Suppressor macrophage treated with lipopolysaccharide for 1 hour (primary cell): ENCODE results near the gene DNAL1.

Experiments used
- DNase-seq, 3 donors: peaks; one replicate each; pipeline ENCODE4 v3.0.0-alpha.2; 2020 to 2022

DNAL1 gene

DNA sequence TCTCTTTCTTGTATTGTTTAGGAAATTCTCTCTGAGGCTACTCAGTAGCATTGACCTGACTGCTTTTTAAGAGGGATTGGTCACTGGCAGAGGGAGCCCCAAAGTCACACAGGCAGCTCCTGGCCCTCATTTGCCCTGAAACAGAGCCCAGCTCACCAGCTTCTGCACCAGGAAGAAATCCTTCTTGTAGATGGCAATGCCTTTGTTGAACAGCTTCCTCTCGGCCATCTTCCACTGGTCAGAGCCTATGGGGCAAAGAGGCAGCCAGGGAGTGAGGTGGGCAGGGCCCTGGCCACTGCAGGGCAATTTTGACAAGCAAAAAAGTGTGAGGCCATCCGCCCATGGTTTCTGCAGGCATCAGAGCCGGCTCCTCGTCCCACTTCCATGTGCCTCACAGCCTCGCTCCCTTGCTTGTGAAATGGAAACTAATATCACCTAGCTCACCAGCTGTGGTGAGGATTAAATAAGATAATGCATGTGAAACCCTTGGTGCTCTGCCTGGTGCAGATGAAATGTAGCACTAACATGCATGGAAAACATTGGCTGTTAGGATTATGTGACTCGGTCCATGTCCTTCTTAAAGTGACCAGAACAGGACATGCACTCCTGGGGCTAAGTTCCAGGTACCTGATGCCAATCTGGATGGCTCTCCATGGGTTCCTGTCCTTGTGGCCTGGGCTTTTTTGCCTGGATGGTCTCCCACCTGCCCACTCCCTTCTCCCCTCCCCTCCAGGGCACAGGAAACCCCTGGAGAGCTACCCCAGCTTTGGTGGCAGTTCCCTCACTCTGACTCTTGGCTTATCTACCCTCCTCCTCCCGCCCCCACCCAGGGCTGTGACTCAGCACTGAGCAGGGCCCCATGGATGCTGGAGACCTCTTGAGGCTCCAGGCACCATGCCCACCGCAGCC lies 80.6 kb downstream of the DNAL1 start:
- peak; percentile 41 to 70 (median 47) for DNase-seq

GRCh38 chr14:73726025-73726961 lies 81.5 kb downstream of the DNAL1 start:
- DNase-seq, result no peak

GRCh38 chr14:73727166-73727565 lies 82.4 kb downstream of the DNAL1 start:
- no peak for DNase-seq

GRCh38 chr14:73728717-73729330 lies 84.0 kb downstream of the DNAL1 start:
- peak; percentile 94 to 97 (median 97) for DNase-seq

GRCh38 chr14:73729556-73730265 lies 84.9 kb downstream of the DNAL1 start:
- DNase-seq, result no peak

DNA sequence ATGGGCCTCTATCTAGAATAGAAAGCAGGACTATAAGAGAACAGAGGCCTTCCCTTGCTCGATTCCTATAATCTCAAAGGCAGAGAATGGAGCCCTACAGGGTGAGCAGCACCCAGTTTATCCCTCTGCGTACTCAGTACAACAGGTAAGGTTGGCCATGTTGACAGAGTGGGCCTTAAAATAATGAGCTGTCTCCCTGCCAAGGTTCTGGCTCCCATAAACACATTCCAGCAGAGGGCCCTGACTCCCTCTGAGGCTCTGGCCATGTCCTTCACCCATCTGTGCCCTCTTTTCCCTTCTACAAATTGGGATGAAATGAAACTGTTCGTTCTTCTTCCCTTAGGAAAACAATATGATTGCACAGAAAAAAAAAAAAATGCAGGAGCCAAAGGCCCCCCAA lies 86.3 kb downstream of the DNAL1 start:
- DNase-seq, result no peak

DNA sequence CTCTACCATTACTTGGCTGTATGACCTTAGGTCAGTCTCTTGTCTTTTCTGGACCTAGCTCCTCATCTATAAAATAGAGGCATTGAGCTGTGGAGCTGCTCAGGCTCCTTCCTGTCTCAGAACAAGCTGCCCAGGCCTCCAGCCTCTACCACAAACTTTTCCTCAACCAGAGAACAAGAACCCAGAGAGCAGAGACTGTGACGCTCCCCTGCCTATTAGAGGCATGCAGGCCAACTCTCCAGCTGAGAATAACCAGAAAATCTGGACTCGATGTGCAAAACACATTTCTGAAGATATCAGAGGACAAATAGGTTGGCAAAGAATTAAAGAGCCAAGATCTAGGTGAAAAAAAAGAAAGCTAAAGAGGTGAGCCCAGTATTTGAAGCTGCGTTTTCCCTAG lies 87.2 kb downstream of the DNAL1 start:
- DNase-seq, result no peak

DNA sequence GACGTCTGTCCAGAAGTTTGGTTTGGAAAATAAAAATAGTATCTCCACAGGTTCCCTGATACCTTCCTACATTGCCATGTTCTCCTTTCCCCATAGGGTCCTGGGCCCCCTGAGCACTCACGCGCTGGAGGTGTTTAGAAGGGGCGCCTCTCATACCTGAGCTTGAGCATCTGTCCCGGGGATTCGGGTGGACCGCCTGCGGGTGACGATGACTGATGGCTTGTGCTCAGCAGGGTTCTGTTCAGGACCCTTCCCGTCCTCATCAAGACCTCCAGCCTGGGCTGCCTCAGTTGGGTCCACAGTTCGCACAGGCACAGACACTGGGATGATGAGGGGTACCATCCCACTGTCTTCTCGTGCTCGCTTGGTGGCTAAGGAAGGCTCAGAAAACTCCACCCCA lies 92.1 kb downstream of the DNAL1 start:
- DNase-seq, result no peak

DNA sequence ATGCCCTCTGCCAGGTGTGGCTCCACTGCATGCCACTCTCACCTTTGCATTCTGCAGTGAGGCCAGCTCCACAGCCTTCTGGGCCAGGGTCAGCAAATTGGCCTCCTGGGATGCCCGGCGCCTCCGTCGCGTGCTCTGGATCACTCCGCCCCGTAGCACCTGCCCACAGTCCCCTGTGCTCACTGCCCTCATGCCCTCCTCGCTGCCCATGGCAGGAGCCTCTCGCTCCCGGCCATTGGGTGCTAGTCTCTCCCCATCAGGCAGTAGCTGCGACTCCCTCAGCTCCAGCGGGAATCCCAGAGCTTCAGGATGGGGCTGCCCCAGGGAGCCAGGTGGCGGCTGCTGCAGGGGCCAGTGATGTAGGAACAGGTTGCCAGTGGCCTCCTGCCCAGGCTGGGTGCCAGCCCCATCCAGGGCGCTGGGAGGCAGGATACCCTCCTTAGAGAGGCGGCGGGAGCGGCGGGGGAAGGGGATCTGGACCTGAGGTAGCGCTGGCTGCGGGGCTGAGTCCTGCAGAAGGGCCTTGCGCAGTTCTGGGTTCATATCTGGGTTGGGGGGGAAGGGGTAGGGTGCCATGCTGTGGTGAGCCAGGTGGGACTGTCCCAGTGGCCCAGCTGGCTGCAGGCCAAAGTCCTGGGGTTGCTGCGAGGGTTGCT lies 93.9 kb downstream of the DNAL1 start:
- DNase-seq, result no peak

DNA sequence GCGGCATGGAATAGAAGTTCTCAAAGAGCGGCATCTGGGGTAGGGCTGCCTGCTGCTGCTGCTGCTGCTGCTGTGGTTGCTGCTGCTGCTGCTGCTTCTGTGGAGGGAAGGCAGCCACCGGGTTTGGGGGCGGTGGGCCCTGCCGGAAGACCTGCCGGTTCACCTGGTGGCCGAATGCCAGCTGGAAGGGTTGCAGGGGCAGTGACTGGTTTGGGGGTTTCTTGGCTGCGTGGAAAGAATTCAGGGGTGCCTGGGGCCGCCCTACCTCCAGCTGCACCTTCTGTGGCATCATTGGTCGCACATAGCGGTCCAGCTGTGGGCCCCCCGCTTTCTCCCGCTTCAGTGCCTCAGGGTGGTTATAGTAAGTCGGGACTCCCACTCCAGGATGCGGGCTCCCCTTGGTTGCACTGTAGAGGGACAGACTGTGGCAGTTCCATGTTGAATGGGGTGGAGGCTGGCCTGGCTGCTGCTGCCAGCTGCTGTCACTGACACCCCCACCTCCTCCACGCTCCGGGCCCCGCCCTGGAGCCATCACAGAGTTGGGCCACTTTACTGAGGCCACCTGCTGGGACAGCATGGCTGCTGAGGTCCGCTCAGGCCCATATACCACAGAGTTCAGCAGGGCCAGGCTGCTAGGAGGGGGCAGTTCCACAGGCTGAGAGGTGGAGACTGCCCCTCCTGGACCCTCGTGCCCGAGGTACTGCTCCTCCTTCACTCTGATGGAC lies 94.5 kb downstream of the DNAL1 start:
- DNase-seq, result no peak

DNA sequence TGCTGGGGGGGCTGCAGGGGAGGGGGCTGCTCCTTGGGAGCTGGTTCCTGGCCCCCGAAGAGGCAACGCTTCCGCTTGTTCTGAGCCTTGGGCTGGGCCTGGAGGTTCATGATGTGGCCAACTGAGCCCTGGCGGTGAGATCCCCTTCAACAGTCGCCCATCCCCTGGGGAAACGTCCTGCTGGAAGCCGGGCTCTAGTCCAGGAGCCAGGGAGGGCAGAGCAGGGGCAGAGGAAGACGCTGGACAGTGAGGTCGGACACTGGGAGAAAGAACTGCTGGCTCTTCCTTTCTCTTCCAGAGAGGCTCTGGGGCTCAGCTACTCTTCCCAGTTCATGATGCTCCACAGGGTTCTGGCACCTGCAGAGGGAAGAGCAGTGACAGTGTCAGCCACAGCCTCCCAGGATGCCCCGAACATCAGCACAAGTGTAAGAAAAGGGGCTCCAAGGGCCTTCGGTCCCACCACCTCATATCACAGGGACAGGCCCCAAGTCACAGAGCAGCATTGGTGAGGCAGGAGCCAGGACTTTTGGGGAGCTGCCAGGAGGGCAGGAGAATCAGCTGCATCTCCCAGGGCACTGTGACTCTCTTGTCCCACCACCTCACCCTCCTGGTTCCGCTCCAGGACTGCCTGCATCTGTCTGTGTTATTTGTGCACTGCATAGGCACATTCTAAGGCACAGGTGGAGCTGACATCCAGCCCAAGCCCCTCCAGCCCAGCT lies 95.3 kb downstream of the DNAL1 start:
- no peak for DNase-seq

DNA sequence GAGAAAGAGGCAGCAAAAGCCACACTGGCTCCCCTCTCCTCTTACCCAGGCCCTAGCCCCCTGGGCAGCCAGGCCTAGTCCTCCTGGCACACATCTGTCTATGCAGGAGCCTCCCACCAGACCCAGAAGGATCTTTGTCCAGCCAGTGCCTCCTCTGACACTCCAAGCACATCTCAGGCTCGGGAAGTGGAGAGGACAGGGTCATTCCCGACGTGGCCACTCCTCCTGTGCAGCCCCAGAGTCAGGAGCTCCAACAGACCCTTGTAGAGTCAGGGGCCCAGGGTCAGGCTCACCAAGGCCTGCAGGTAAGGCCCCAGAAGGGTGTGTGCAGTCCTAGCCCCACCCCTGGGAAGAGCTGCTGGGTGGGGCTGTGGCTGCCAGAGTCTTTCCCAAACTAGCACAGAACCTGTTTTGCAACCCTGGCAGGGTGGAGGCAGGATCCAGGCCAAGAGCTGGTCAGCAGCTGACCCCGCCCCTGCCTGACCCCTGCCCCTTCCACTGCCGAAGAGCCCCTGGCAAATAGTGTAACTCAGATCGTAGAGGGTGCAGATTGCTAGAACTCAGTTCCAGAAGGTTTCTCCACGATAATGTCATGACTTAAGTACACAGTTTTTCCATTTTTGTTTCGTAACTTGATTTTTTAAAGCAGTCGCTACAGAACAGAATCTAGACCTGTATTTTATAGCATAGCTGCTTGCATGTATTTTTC lies 96.0 kb downstream of the DNAL1 start:
- DNase-seq, result peak in 1 of 3 donors; percentile 21

GRCh38 chr14:73741386-73741875 lies 96.6 kb downstream of the DNAL1 start:
- DNase-seq, result peak; percentile 66 to 76 (median 70)

- DNase-seq, result peak in 1 of 3 donors; percentile 13
These were observed 97.2 kb downstream of the DNAL1 start for GRCh38 chr14:73741876-73742519.

DNA sequence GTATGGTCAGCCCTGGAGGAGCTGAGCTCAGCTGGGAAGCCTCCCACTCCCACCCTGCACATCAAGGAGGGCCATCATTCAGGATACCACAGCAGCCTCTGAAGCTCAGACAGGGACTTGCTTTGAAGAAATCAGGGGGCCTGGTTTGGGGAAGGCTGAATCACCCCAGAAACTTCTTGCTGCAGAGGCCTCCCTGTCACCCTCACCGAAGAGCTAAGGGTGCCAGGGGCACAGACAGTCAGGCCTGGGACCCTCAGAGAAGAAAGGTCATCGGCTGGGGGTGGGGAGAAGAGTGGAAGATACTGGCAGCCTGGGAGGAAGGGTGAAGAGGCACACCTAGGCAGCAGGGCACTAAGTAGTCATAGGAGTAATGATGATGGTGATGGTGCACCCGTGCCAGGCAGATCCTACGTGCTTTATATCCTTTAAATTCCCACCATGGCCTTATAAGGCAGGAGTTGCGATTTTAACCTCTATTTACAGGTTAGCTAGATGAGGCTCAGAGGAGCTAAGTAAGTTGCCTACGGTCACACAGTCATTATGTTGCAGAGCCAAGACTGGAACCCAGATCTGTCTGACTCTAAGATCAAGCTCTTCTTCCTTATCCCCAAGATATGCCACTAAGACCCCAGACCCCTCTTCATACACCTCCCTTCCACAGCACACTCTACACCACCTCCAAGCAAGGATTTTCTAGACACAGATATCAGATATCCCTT lies 97.9 kb downstream of the DNAL1 start:
- DNase-seq, result peak in 1 of 3 donors; percentile 23

DNA sequence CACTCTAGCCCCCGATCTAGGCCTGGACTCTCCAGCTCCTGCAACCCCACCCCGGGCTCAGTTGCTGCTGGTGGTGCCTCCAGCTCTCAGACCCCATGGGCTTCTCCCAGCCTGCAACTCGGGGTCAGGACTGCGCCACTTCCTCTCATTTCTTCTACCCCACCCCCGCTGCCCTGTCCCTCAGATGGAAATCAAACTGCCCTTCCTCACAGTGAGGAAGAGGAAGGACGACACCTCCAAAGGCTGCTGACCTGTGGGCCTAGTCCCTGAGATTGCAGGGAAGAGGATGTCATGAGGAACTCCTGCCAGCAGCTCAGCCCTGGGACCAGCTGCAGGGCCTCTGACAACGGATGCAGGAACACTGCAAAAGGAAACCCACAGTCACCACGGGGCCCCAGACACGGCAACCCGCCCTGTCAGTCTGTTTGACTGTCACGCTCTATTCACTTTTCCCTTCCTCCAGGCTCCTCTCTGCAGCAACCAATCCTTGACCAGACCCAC lies 98.7 kb downstream of the DNAL1 start:
- DNase-seq, result peak; percentile 44 to 70 (median 57)

- no peak for DNase-seq
These were observed 99.5 kb downstream of the DNAL1 start for GRCh38 chr14:73744175-73744867.
